ENCODE results near the gene CCDC88B.

Gene CCDC88B

GRCh38 chr11:64297699-64298358 is 42.2 kb upstream of the CCDC88B start:
- TF ChIP-seq TAF1 (IDR thresholded peaks at IDR 0.05; ENCODE audit: borderline replicate concordance, low read depth, low read length): no peak
- no peak for TF ChIP-seq POLR2AphosphoS5 (IDR thresholded peaks at IDR 0.05; ENCODE audit: low read depth, low read length)
- TF ChIP-seq POLR2A (IDR thresholded peaks at IDR 0.05; ENCODE audit: low read depth, low read length): no peak
- FAIRE-seq (no peak), DNase-seq (ENCODE audit: insufficient read length) (no peak)

DNA sequence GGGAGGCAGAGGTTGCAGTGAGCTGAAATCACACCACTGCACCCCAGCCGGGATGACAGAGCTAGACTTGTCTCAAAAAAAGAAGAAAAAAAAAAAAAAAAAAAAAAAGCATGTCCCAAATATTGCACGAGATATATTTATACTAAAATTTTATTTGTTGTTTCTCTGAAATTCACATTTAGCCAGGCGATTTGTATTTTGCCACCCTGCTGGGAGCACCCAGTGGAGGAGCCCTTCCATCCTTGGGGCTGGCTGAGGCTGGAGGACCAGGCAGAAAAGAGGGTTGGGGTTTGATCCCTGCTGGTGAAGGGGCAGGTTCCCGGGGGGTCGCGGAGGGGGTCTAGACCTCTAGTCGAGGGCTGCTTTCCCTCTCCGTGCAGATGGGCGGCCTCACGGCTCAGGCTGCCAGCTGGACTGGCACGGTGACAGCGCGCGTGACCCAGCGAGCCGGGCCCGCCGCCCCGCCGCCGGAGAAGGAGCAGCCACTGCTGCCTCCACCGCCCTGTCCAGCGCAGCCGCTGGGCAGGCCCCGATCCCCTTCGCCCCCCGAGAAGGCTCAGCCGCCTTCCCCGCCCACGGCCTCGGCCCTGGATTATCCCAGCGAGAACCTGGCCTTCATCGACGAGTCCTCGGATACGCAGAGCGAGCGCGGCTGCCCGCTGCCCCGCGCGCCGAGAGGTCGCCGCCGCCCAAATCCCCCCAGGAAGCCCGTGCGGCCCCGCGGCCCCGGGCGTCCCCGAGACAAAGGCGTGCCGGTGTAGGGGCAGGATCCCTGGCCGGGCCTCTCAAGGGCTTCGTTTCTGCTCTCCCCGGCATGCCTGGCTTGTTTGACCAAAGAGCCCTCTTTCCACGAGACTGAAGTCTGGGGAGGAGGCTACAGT is 40.8 kb upstream of the CCDC88B start:
- DNase-seq (ENCODE audit: insufficient read length) (no peak), FAIRE-seq (no peak)
- no peak for TF ChIP-seq POLR2AphosphoS5 (IDR thresholded peaks at IDR 0.05; ENCODE audit: low read depth, low read length)
- no peak for TF ChIP-seq TAF1 (IDR thresholded peaks at IDR 0.05; ENCODE audit: borderline replicate concordance, low read depth, low read length)
- TF ChIP-seq POLR2A (IDR thresholded peaks at IDR 0.05; ENCODE audit: low read depth, low read length): no peak

DNA sequence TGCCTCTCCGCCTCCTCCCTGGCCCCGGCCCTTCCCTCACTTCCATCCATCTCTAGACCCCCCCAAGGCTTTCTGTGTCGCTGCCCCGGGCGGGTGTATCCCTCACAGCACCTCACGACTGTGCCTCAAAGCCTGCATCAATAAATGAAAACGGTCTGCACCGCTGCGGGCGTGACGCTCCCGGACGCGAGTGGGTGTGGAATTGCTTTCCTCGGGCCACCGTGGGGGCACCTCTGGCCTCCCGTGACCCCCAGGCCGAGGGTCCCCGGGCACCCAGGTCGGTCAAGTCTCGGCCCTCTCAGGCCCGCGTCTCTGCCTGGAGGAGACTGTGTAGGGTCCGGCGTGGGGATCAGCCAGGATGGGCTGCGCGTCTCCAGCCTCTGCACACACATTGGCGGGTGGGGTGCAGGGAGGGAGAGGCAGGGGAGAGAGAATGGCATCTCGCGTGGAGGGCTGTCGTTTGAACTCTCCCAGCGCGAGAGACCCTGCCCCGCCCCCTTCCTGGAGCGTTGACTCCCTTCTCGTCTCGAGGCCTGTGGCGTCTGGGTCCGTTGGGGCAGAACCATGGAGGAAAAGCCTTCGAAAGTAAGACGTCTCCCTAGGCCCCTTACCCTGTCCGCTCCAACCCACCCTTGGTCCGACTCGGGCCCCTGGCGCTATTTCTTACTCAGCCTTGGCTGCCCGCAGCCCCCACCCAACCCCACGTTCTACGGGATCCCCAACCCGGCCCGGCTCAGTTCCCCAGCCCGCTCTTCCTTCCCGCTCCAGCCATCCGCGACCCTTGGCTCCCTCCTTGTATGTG is 40.0 kb upstream of the CCDC88B start, which contains the start of gene CATSPERZ:
CATSPERZ (plus strand) TSS at position 512 of the 802 bp plus-strand sequence; CDS start at position 565, 53 bp downstream.
- no peak for DNase-seq (ENCODE audit: insufficient read length)
- FAIRE-seq: no peak
- TF ChIP-seq TAF1 (IDR thresholded peaks at IDR 0.05; ENCODE audit: borderline replicate concordance, low read depth, low read length) (no peak), POLR2AphosphoS5 (IDR thresholded peaks at IDR 0.05; ENCODE audit: low read depth, low read length) (no peak)

GRCh38 chr11:64303109-64304031 is 36.6 kb upstream of the CCDC88B start:
- FAIRE-seq: no peak
- DNase-seq (ENCODE audit: insufficient read length): no peak
- TF ChIP-seq POLR2A (IDR thresholded peaks at IDR 0.05; ENCODE audit: low read depth, low read length) (no peak), TAF1 (IDR thresholded peaks at IDR 0.05; ENCODE audit: borderline replicate concordance, low read depth, low read length) (no peak), POLR2AphosphoS5 (IDR thresholded peaks at IDR 0.05; ENCODE audit: low read depth, low read length) (no peak)

GRCh38 chr11:64304032-64304315 is 36.0 kb upstream of the CCDC88B start:
- DNase-seq (ENCODE audit: insufficient read length) (no peak), FAIRE-seq (no peak)
- TF ChIP-seq POLR2AphosphoS5 (IDR thresholded peaks at IDR 0.05; ENCODE audit: low read depth, low read length): no peak
- no peak for TF ChIP-seq TAF1 (IDR thresholded peaks at IDR 0.05; ENCODE audit: borderline replicate concordance, low read depth, low read length)
- TF ChIP-seq POLR2A (IDR thresholded peaks at IDR 0.05; ENCODE audit: low read depth, low read length): no peak

- TF ChIP-seq POLR2A (IDR thresholded peaks at IDR 0.05; ENCODE audit: low read depth, low read length): peak; percentile 65; the same call in 1 of the 2 replicates
- TF ChIP-seq POLR2AphosphoS5 (IDR thresholded peaks at IDR 0.05; ENCODE audit: low read depth, low read length): peak; percentile 79
- TF ChIP-seq TAF1 (IDR thresholded peaks at IDR 0.05; ENCODE audit: borderline replicate concordance, low read depth, low read length): 0 out of 2 replicates have a peak, but pooled peaks have one; percentile 37
- FAIRE-seq: no peak
- DNase-seq (ENCODE audit: insufficient read length): peak; percentile 90
Measured at GRCh38 chr11:64304316-64305072, 35.5 kb upstream of the CCDC88B start.

- DNase-seq (ENCODE audit: insufficient read length) (peak; percentile 98), FAIRE-seq (peak; percentile 99)
- TF ChIP-seq POLR2A (IDR thresholded peaks at IDR 0.05; ENCODE audit: low read depth, low read length): peak; percentile 70; the same call in 1 of the 2 replicates
- peak; percentile 54; the same call in 1 of the 2 replicates for TF ChIP-seq TAF1 (IDR thresholded peaks at IDR 0.05; ENCODE audit: borderline replicate concordance, low read depth, low read length)
- no peak for TF ChIP-seq POLR2AphosphoS5 (IDR thresholded peaks at IDR 0.05; ENCODE audit: low read depth, low read length)
Measured at GRCh38 chr11:64305075-64305690, 34.8 kb upstream of the CCDC88B start, which contains the start of gene ESRRA. Gene ESRRA, plus strand, starts transcription at chr11:64305524. Its CDS starts 1,656 bp downstream, at chr11:64307180.

DNA sequence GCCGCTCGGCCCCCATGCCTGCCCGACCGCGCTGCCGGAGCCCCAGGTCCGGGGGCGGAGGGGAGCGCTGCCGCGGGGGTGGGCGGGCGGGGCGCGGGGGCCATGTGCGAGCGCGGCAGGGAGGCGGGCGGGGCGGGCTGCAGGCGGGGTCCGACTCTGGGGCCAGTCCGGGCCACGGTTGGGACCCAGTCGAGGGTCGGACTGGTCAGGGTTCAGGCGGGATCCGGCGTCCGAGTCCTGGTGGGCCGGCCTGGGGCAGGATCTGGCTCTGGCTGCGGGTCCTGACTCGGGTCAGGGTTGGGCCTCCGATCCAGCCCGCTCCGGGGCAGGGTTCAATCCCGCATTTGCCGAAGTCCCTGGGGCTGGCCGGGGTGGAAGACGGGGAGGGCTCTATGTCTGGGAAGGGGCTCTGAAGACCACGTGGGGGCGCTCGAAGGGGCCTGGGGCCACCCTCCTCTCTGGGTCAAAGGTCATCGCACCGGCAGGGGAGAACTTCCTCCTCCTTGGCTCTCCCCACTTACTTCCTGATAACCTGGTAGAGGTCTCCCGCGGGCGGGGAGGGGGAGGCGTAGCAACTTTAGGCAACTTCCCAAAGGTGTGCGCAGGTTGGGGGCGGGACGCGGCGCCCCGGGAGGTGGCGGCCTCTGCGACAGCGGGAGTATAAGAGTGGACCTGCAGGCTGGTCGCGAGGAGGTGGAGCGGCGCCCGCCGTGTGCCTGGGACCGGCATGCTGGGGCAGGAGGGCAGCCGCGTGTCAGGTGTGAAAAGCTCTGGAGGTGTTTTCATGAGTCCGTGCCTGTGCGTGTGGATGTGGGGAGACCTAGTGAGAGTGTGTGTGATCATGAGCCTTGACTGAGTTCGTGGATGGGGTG is 34.1 kb upstream of the CCDC88B start:
- DNase-seq (ENCODE audit: insufficient read length): no peak
- FAIRE-seq: peak; percentile 87

More for the DNA sequence above, 34.1 kb upstream of the CCDC88B start:
- 0 out of 2 replicates have a peak, but pooled peaks have one; percentile 43 for TF ChIP-seq TAF1 (IDR thresholded peaks at IDR 0.05; ENCODE audit: borderline replicate concordance, low read depth, low read length)
- TF ChIP-seq POLR2A (IDR thresholded peaks at IDR 0.05; ENCODE audit: low read depth, low read length): peak; percentile 58; the same call in 1 of the 2 replicates
- TF ChIP-seq POLR2AphosphoS5 (IDR thresholded peaks at IDR 0.05; ENCODE audit: low read depth, low read length): no peak
